ENCODE measurements around the gene SCAMP2.

The SCAMP2 gene

GRCh38 chr15:74878273-74878672 is 5.1 kb upstream of the SCAMP2 start:
- Mint-ChIP-seq H3K27ac (no peak overlapping the region), H3K9me3 (ENCODE audit: low read depth) (no peaks in the 10 kb centered on the region), H3K4me1 (ENCODE audit: low read depth) (peaks cover 6% of the 10 kb centered on the region), H3K27me3 (no peaks in the 10 kb centered on the region), H3K4me3 (no peak overlapping the region), H3K36me3 (no peaks in the 10 kb centered on the region)

DNA sequence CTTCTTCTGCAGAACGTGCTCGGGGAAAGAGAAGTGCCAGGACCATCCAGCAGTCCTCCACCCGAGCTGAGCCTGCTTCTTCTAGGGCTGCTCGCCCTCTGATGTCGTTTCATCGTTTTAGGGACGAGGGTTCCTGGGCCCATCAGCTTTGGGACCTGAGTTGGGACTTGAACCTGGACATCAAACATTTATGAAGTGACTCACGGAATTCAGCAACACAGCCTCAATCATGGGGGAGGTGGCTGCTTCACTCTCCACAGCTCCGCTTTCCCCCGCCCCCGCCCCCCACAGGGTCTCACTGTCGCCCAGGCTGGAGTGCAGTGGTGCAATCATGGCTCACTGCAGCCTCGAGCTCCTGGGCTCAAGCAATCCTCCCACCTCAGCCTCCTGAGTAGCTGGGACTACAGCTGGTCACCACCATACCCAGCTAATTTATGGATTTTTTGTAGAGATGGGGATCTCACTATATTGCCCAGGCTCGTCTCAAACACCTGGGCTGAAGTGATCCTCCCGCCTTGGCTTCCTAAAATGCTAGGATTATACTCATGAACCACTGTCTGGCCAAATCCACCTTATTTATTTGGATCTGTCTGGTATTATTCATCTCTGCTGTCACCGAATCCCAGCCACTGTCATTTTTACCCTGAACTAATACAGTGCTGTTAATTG is 725 bp upstream of the SCAMP2 start:
- H3K4me3 Mint-ChIP-seq, result peak overlapping the region; percentile 96
- H3K27ac Mint-ChIP-seq, result peak overlapping the region; percentile 87
- peaks cover 6% of the 10 kb centered on the region for H3K36me3 Mint-ChIP-seq
- no peaks in the 10 kb centered on the region for H3K9me3 Mint-ChIP-seq (ENCODE audit: low read depth)
- H3K4me1 Mint-ChIP-seq (ENCODE audit: low read depth), result peaks cover 42% of the 10 kb centered on the region
- H3K27me3 Mint-ChIP-seq, result no peaks in the 10 kb centered on the region

GRCh38 chr15:74872702-74873035 is 496 bp downstream of the SCAMP2 start:
- no peaks in the 10 kb centered on the region for H3K27me3 Mint-ChIP-seq
- peaks cover 11% of the 10 kb centered on the region for H3K36me3 Mint-ChIP-seq
- H3K27ac Mint-ChIP-seq, result peak overlapping the region; percentile 82
- H3K4me1 Mint-ChIP-seq (ENCODE audit: low read depth), result peaks cover 53% of the 10 kb centered on the region
- no peaks in the 10 kb centered on the region for H3K9me3 Mint-ChIP-seq (ENCODE audit: low read depth)
- peak overlapping the region; percentile 96 for H3K4me3 Mint-ChIP-seq

- Mint-ChIP-seq H3K9me3 (ENCODE audit: low read depth) (no peaks in the 10 kb centered on the region), H3K4me3 (peak overlapping the region; percentile 96), H3K4me1 (ENCODE audit: low read depth) (peaks cover 71% of the 10 kb centered on the region), H3K27me3 (no peaks in the 10 kb centered on the region), H3K36me3 (peaks cover 11% of the 10 kb centered on the region), H3K27ac (peak overlapping the region; percentile 91)
Observed at GRCh38 chr15:74870436-74871215, 2.5 kb downstream of the SCAMP2 start.

- Mint-ChIP-seq H3K9me3 (ENCODE audit: low read depth) (no peaks in the 10 kb centered on the region), H3K4me1 (ENCODE audit: low read depth) (peaks cover 75% of the 10 kb centered on the region), H3K36me3 (peaks cover 11% of the 10 kb centered on the region), H3K27me3 (no peaks in the 10 kb centered on the region), H3K4me3 (peak overlapping the region; percentile 96), H3K27ac (peak overlapping the region; percentile 91)
Observed at GRCh38 chr15:74869726-74870407, 3.3 kb downstream of the SCAMP2 start.

GRCh38 chr15:74869372-74869725 is 3.8 kb downstream of the SCAMP2 start:
- Mint-ChIP-seq H3K27me3 (no peaks in the 10 kb centered on the region), H3K4me3 (peak overlapping the region; percentile 96), H3K36me3 (peaks cover 11% of the 10 kb centered on the region), H3K4me1 (ENCODE audit: low read depth) (peaks cover 80% of the 10 kb centered on the region), H3K27ac (peak overlapping the region; percentile 91), H3K9me3 (ENCODE audit: low read depth) (no peaks in the 10 kb centered on the region)

DNA sequence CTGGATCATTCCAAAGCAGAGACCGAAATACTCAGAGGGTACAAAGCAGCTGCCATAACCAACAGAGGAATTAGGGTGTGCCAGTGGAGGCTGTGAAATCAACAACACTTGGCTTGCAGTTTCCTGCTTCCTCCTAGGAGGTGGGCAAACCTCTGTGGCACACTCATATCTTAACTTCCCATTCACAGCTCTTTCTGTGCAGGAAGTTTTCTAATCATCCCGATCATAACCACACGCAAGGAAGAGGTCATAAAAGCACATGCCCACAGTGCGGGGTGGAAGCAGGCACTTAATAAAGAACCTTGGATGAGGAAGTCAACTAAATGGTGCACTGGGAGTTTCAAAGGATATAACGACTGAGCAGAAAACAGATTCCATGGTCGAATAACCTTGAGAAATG is 5.1 kb downstream of the SCAMP2 start:
- Mint-ChIP-seq H3K27me3 (no peaks in the 10 kb centered on the region), H3K36me3 (peaks cover 11% of the 10 kb centered on the region), H3K4me1 (ENCODE audit: low read depth) (peaks cover 83% of the 10 kb centered on the region), H3K27ac (peak overlapping the region; percentile 93), H3K9me3 (ENCODE audit: low read depth) (no peaks in the 10 kb centered on the region), H3K4me3 (peak overlapping the region; percentile 82)

DNA sequence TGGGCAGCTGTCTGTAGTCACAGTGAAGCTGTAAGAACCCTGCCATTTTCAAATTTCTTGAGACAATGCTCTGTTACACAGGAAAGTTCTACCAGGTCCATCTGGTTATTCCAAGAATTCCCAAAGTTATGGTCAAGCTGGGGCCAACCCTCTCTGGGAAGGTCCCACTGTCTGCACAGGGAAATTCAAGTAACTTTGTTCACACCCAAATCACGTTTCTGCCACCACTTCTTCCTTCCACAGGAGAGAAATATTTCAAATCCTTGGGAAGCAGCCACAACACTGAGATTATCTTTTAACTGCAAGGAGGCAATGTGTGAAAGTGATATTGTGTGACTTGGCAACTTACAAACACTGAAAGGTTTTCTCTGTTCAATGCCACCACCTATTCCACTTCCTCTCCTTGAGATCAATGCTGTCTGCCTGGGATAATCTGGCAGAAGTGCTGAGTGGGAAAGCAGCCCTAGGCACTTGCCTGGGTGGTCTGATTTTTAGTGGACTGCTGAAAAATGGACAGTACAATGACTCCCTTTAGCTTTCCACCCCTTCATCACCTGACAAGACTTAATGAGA is 5.6 kb downstream of the SCAMP2 start:
- H3K9me3 Mint-ChIP-seq (ENCODE audit: low read depth), result no peaks in the 10 kb centered on the region
- H3K4me3 Mint-ChIP-seq, result peak overlapping the region; percentile 82
- no peaks in the 10 kb centered on the region for H3K27me3 Mint-ChIP-seq
- H3K4me1 Mint-ChIP-seq (ENCODE audit: low read depth), result peaks cover 79% of the 10 kb centered on the region
- peaks cover 9% of the 10 kb centered on the region for H3K36me3 Mint-ChIP-seq
- peak overlapping the region; percentile 93 for H3K27ac Mint-ChIP-seq

- no peaks in the 10 kb centered on the region for H3K27me3 Mint-ChIP-seq
- no peaks in the 10 kb centered on the region for H3K9me3 Mint-ChIP-seq (ENCODE audit: low read depth)
- H3K27ac Mint-ChIP-seq, result peak overlapping the region; percentile 83
- H3K4me1 Mint-ChIP-seq (ENCODE audit: low read depth), result peaks cover 74% of the 10 kb centered on the region
- H3K36me3 Mint-ChIP-seq, result peaks cover 8% of the 10 kb centered on the region
- H3K4me3 Mint-ChIP-seq, result peak overlapping the region; percentile 44
Observed at GRCh38 chr15:74866090-74866489, 7.1 kb downstream of the SCAMP2 start.

- Mint-ChIP-seq H3K27ac (peak overlapping the region; percentile 43), H3K27me3 (no peaks in the 10 kb centered on the region), H3K36me3 (peaks cover 8% of the 10 kb centered on the region), H3K4me1 (ENCODE audit: low read depth) (peaks cover 67% of the 10 kb centered on the region), H3K4me3 (no peak overlapping the region), H3K9me3 (ENCODE audit: low read depth) (no peaks in the 10 kb centered on the region)
Observed at GRCh38 chr15:74865316-74865715, 7.8 kb downstream of the SCAMP2 start.

- Mint-ChIP-seq H3K4me3 (no peak overlapping the region), H3K4me1 (ENCODE audit: low read depth) (peaks cover 61% of the 10 kb centered on the region), H3K27me3 (no peaks in the 10 kb centered on the region), H3K9me3 (ENCODE audit: low read depth) (no peaks in the 10 kb centered on the region), H3K27ac (peak overlapping the region; percentile 70), H3K36me3 (peaks cover 5% of the 10 kb centered on the region)
Observed at GRCh38 chr15:74864296-74864695, 8.9 kb downstream of the SCAMP2 start.

DNA sequence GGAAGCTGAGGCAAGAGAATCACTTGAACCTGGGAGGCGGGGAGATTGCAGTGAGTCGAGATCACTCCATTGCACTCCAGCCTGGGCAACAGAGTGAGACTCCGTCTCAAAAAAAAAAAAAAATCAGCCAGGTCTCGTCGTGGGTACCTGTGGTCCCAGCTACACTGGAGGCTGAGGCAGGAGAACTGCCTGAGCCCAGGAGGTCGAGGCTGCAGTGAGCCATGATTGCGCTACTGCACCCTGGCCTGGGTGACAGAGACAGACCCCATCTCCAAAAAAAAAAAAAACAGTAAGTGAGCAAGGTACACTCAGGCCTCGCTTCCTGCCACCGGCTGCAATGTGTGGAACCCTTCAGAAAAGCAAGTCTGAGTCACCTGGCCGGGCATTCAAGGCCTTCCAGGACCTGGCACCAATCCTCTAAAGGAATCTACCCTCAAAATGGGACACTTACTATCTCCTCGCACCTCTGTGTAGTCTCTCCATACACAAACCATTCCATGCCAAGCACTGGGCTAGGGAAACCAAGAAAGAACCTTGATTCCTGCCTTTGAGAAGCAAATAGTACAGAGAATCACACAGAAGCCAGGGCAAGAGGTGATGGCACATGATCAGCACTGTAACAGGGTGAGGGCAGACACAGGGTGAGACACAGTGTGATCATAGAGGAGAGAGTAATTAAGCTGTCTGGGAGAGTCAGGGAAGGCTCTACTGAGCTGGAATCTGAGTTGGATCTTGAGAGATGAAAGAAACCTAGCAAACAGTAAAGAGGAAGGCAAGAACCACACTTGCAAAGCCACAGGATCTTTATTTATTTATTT is 9.7 kb downstream of the SCAMP2 start:
- Mint-ChIP-seq H3K4me1 (ENCODE audit: low read depth) (peaks cover 60% of the 10 kb centered on the region), H3K27ac (peak overlapping the region; percentile 77), H3K27me3 (no peaks in the 10 kb centered on the region), H3K4me3 (peak overlapping the region; percentile 27), H3K9me3 (ENCODE audit: low read depth) (no peaks in the 10 kb centered on the region), H3K36me3 (peaks cover 5% of the 10 kb centered on the region)

GRCh38 chr15:74858369-74858740 is 14.8 kb downstream of the SCAMP2 start:
- Mint-ChIP-seq H3K36me3 (no peaks in the 10 kb centered on the region), H3K4me3 (no peak overlapping the region), H3K27me3 (no peaks in the 10 kb centered on the region), H3K27ac (peak overlapping the region; percentile 92), H3K4me1 (ENCODE audit: low read depth) (peaks cover 36% of the 10 kb centered on the region), H3K9me3 (ENCODE audit: low read depth) (no peaks in the 10 kb centered on the region)

DNA sequence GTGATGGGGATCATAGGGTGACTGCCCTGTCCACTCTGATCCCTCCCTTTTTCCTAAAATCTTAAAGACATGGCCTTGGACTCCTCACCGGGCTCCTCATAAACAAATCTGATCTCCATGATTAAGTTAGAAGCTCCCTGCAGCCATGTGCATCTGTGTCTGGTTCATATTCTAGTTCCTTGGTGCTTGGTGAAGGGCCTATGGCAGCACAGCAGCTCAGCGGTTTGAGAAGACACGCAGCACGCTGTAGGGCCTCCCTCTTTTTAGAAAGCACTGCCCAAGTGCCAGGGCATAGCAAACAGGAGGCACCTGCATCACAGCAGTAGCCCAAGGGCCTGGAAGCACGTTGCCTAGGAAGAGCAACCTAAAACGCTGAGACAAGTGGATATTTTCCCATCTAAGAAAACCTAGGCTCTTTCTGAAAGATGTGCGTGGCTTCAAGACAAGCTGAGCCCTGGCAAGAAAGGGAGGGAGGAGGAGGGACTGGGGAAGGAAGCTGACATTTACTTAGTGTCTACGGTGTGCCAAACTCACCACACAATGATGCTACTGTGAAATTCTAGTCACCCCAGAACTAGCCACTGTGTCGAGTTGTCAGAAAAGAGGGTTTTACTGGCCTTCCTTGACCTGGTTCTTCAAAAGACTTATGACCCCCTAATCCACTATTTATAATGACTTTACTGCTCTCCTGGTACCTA is 15.3 kb downstream of the SCAMP2 start:
- H3K36me3 Mint-ChIP-seq, result no peaks in the 10 kb centered on the region
- H3K27me3 Mint-ChIP-seq, result no peaks in the 10 kb centered on the region
- no peaks in the 10 kb centered on the region for H3K9me3 Mint-ChIP-seq (ENCODE audit: low read depth)
- no peak overlapping the region for H3K4me3 Mint-ChIP-seq
- peak overlapping the region; percentile 92 for H3K27ac Mint-ChIP-seq
- H3K4me1 Mint-ChIP-seq (ENCODE audit: low read depth), result peaks cover 36% of the 10 kb centered on the region

Data from activated naive CD8-positive, alpha-beta T cell (primary cell).